Pancreas (tissue), 10 donors: ENCODE results near the gene SHB. TPM values are rescaled to one million over a fixed set of nuclear protein-coding genes. Genes with fewer than 3 reads are reported as not detected.

Source experiments
- ATAC-seq, 4 donors: fragments of 200-7000 bp; cut with Tn5 transposase; one replicate each; pipeline versions ENCODE4 v1.8.0 to v1.9.1; 2020; ENCODE audit warnings: mild to moderate bottlenecking in 4 of 4, moderate library complexity in 4 of 4
- DNase-seq, 6 donors: peaks; one replicate each; pipeline ENCODE4 v3.0.0-alpha.2; 2020
- FAIRE-seq: peaks from 2 replicates; lab custom pipeline; 2012; peaks lifted over from hg19 to GRCh38; lab: Jason Lieb, UNC
- H3K27ac ChIP-seq, 4 donors: fragments of 200-600 bp; sonication (generic); 1 replicate in 3 of 4; 2 replicates in 1 of 4; pipeline versions ENCODE4 v1.5.0 to v1.8.0; 2020
- H3K27me3 ChIP-seq, 4 donors: fragments of 200-600 bp; one replicate each; pipeline ENCODE4 v1.8.0; 2021
- H3K36me3 ChIP-seq, 3 donors: fragments of 200-600 bp; sonication (generic) in 1 of 3; one replicate each; pipeline versions ENCODE4 v1.5.0 to v1.8.0; 2020 to 2021
- H3K4me1 ChIP-seq, 3 donors: fragments of 200-600 bp; one replicate each; pipeline ENCODE4 v1.8.0; 2021
- H3K4me3 ChIP-seq, 4 donors: fragments of 200-600 bp; sonication (generic) in 2 of 4; one replicate each; pipeline versions ENCODE4 v1.5.0 to v1.8.0; 2020 to 2021
- H3K9me3 ChIP-seq, 4 donors: fragments of 200-600 bp; one replicate each; pipeline ENCODE4 v1.8.0; 2021
- WGBS, 2 donors: extraction: QIAGEN DNeasy Blood & Tissue Kit; methylation state at CpG; one replicate each; pipeline ENCODE4 v1.1.7; 2013; 5-methylcytosine and 5-hydroxymethylcytosine counted together
- intact Hi-C, 3 donors: fragments of 100-400 bp; cut with DNase I; formaldehyde crosslinking; loops; one replicate each; pipeline versions ENCODE4 v1.11.1 to v1.14.2; 2022
- polyA plus RNA-seq, 2 donors: library from polyadenylated mRNA; stranded (reverse); fragments of 200-250 nt; gene quantifications; one replicate each; pipeline ENCODE4 v1.2.3, GENCODE V29; 2013
- total RNA-seq, 6 donors: library from RNA; stranded (reverse); fragmentation: NEBNext Ultra II Directional in 4 of 6; extraction: Animal tissue kit (Norgen Biotek cat#: 25700) in 4 of 6; gene quantifications; one replicate each; pipeline versions ENCODE4 v1.2.1 to v1.2.4, GENCODE V29; 2021 to 2023
- TF ChIP-seq, protein P1 (sequence below), 4 donors: fragments of 200-600 bp; sonication (generic) in 3 of 4; IDR thresholded peaks; one replicate each; pipeline versions ENCODE4 v1.5.0 to v1.8.0; 2021; ENCODE audit warnings: antibody characterized with exemption in 4 of 4
- donor health status: healthy with polysubstance abuse.
- donor health status: DM: no; HTN: no; CAD: no; lungs with moderate emphysema.
- donor health status: DM: no; HTN: no; CAD: no.
- donor health status: control.
- donor health status: control.
- donor health status: Bipolar disorder and iron deficiency.
- donor health status: DM: yes; HTN: yes; CAD: no.
- donor health status: DM: no; HTN: no; CAD: no.
- donor health status: DM: no; HTN: no; CAD: no.
- donor health status: DM: yes; HTN: yes; CAD: no.

The SHB gene
- total and polyA plus RNA-seq, 8 donors, result 11.5 to 24.2 (median 19.2) TPM

DNA sequence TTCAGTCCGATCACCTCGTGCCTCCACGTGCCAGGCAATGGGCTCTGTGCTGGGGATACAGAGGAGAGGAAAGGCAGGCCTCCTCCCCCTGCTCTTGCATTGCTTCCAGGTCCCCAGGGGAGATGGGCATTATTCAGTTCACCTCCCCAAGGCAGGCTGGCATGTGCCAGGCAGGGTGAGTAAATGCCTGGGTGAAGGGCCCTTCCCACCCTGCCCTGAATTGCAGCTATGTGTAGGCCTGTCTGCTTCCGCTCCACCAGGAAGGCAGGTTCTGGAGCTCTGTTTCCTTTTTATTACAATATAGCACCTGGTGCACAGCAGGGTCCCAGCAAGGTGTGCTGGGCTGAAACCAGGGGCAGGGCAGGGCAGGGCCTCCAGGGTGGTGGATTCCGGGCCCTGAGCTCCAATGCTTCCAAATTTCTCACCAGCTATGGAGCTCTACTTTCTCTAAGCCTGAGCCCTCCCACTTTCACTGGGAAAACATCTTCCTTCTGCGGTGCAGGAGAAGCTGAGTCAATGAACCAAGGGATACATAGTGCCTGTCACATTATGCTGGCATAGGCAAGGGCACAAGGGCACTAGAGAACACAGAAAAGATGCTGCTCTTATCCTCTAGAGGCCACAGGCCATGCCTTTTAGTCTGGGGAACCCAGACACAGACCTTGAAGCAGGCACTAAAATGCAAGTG is 42.0 kb downstream of the SHB start:
- H3K27ac ChIP-seq, result peak overlapping the region; percentile 18 to 52 (median 40)
- H3K27me3 ChIP-seq, result no peaks in the 10 kb centered on the region
- no peaks in the 10 kb centered on the region for H3K36me3 ChIP-seq
- H3K4me3 ChIP-seq, result no peak overlapping the region
- FAIRE-seq, result no peak
- intact Hi-C loops, result loop anchor here in 1 of 3 donors (10.0 kb wide), 1 partner anchor 112 kb away; no protein-coding TSS in a partner anchor
- peaks cover 15 to 47% (median 36%) of the 10 kb centered on the region in 3 donors for H3K4me1 ChIP-seq
- 59 to 74% methylated on average over 6 of the region's 6 CpGs for WGBS, 2 donors
- TF ChIP-seq, protein P1, sequence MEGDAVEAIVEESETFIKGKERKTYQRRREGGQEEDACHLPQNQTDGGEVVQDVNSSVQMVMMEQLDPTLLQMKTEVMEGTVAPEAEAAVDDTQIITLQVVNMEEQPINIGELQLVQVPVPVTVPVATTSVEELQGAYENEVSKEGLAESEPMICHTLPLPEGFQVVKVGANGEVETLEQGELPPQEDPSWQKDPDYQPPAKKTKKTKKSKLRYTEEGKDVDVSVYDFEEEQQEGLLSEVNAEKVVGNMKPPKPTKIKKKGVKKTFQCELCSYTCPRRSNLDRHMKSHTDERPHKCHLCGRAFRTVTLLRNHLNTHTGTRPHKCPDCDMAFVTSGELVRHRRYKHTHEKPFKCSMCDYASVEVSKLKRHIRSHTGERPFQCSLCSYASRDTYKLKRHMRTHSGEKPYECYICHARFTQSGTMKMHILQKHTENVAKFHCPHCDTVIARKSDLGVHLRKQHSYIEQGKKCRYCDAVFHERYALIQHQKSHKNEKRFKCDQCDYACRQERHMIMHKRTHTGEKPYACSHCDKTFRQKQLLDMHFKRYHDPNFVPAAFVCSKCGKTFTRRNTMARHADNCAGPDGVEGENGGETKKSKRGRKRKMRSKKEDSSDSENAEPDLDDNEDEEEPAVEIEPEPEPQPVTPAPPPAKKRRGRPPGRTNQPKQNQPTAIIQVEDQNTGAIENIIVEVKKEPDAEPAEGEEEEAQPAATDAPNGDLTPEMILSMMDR (IDR thresholded peaks at IDR 0.05), result no peak
- no peak for DNase-seq
- no peak for ATAC-seq
- H3K9me3 ChIP-seq, result no peaks in the 10 kb centered on the region

DNA sequence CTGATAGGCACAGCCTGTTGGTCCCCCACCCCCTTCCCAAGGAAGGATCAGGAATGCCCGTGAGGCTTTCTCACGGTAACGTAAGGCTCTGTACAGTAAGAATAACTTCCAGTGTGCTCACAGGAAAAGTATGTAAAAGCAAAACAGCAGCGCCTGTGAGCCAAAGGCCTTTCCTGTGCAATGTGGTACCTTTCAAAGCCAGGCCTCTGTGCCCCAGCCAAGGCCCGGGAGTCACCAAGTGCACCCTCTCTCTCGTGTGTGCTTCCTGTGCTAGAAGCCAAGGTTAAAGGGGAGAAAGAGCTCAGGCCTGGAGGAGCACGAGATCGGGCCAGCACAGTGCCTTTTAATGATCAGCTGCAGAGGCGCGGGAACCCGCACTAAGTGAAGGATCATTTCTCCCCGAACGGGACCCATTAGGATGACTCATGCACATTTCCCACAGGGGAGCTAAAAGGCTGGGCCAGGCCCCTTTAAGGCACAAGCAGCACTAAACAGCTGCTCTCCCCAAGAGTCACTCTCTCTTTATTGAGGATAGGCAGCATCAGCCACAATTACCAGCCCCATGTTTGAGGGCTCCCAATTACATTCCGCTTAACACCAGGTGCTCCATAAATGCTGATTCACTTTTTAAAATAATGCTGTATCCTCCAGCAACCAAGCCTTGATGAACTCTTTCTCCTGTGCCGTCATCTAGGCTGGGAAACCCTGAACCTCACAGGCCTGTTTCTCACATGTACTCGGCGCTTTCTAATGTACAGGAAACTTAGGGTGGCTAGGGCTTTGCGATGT is 42.8 kb downstream of the SHB start:
- H3K27me3 ChIP-seq, result no peaks in the 10 kb centered on the region
- H3K27ac ChIP-seq, result peak overlapping the region; percentile 18 to 51 (median 40)
- TF ChIP-seq, protein P1 (IDR thresholded peaks at IDR 0.05), result no peak
- H3K9me3 ChIP-seq, result no peaks in the 10 kb centered on the region
- DNase-seq, result peak in 1 of 6 donors; percentile 31
- intact Hi-C loops, result loop anchor here in 1 of 3 donors (10.0 kb wide), 1 partner anchor 111 kb away; no protein-coding TSS in a partner anchor
- H3K36me3 ChIP-seq, result no peaks in the 10 kb centered on the region
- H3K4me3 ChIP-seq, result no peak overlapping the region
- FAIRE-seq, result no peak
- WGBS, 2 donors, result 60 to 64% methylated on average over 18 of the region's 18 CpGs
- ATAC-seq, result peak in 3 of 4 donors; percentile 4 to 42 (median 7)
- H3K4me1 ChIP-seq, result peaks cover 14 to 45% (median 28%) of the 10 kb centered on the region in 3 donors

DNA sequence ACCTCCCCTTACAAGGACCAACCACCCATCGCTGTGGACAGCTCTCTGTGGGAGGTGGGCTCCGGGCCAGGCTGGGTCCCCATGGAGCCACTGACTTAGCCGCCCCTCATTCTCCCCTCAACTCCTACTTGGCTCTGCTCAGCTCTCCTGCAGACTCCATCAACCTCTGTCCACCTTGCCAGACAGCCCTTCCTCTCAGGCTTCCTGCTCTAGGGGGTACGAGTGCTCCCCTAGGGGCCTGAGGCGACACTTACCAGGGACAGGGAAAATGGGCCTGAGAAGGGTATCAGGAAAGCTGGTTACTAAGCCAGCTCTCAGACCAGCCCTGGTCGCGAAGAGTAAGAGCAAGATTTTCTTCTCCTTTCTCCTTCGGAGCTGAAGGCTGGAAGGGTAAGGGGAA is 43.9 kb downstream of the SHB start:
- H3K9me3 ChIP-seq, result no peaks in the 10 kb centered on the region
- DNase-seq (no peak), FAIRE-seq (no peak), ATAC-seq (no peak)
- no peaks in the 10 kb centered on the region for H3K27me3 ChIP-seq
- no peaks in the 10 kb centered on the region for H3K36me3 ChIP-seq
- peaks cover 18 to 54% (median 33%) of the 10 kb centered on the region in 3 donors for H3K4me1 ChIP-seq
- H3K4me3 ChIP-seq, result no peak overlapping the region
- H3K27ac ChIP-seq, result peak overlapping the region in 2 of 4 donors; percentile 49 to 51
- intact Hi-C loops, result loop anchor here in 1 of 3 donors (10.0 kb wide), 1 partner anchor 110 kb away; no protein-coding TSS in a partner anchor
- WGBS, 2 donors, result 71 to 85% methylated on average over 8 of the region's 8 CpGs
- TF ChIP-seq, protein P1 (IDR thresholded peaks at IDR 0.05), result no peak

DNA sequence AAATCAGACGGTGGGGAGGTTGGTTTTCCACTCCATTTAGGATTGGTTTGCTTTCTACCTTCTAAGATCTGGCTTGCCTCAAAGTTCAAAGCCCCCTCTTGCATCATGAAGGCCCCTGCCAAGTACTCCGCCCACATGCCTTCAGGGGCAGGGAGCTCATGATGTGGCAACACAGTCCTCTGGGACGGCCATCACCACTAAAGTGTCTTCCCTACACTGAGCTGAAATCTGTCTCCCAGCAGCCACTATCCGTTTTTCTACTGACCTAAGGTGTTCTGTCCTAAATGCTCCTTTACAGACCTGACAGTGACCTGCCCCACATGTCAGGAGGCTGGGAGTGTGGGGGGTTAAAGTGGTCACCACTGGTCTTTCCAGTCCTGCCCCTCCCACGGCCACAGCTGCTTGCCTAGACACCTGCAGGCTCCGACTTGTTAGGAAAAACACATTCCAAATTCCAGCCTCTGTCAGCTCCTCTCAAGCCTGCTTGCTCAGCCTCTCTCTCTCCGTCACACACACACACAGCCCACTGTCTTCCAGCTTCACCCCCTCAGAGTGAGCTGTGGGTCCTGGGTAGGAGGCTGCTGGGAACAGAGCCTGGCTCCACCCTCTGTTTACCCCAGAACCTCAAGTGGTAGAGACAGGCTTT is 44.9 kb downstream of the SHB start:
- H3K36me3 ChIP-seq, result no peaks in the 10 kb centered on the region
- peak overlapping the region; percentile 6 to 72 (median 37) for H3K27ac ChIP-seq
- 42 to 49% methylated on average over 7 of the region's 7 CpGs for whole genome bisulfite sequencing, 2 donors
- intact Hi-C loops, result loop anchor here in 1 of 3 donors (10.0 kb wide), 1 partner anchor 109 kb away; no protein-coding TSS in a partner anchor
- TF ChIP-seq, protein P1 (IDR thresholded peaks at IDR 0.05), result no peak
- ATAC-seq (peak in 3 of 4 donors; percentile 6 to 17 (median 9)), DNase-seq (no peak), FAIRE-seq (no peak)
- no peak overlapping the region for H3K4me3 ChIP-seq
- H3K4me1 ChIP-seq, result peaks cover 24 to 64% (median 43%) of the 10 kb centered on the region in 3 donors
- H3K9me3 ChIP-seq, result no peaks in the 10 kb centered on the region
- H3K27me3 ChIP-seq, result no peaks in the 10 kb centered on the region
